ENCODE measurements around the gene TEC. TPM values are rescaled to one million over a fixed set of nuclear protein-coding genes. Genes with fewer than 3 reads are reported as not detected.
"Not testable (repeated sequence)": the region's sequence is repeated elsewhere in the genome, so short reads cannot be mapped to it uniquely, and the experiment has no call there.

TEC gene
- total and polyA plus RNA-seq, 7 experiments from 2014 or later = 0.91 to 5.8 (median 2.5) TPM

- Histone ChIP-seq H3K9me3 (ENCODE audit: control insufficient read depth in 2 of 3, low read length in 3 of 3) (no peaks in the 10 kb centered on the region), H3K27me3 (ENCODE audit: control insufficient read depth in 2 of 2, insufficient read depth in 2 of 2, low read length in 2 of 2) (no peaks in the 10 kb centered on the region), H3K4me3 (ENCODE audit: low read length) (no peak overlapping the region), H3K36me3 (ENCODE audit: control insufficient read depth in 2 of 3, insufficient read depth in 3 of 3, low read length in 3 of 3) (no peaks in the 10 kb centered on the region), H3K4me1 (ENCODE audit: control insufficient read depth in 2 of 2, insufficient read depth in 2 of 2, low read length in 2 of 2) (no peaks in the 10 kb centered on the region), H3K27ac (ENCODE audit: low read depth, low read length) (no peak overlapping the region)
- Mint-ChIP-seq H3K27ac (no peak overlapping the region), H3K4me1 (peaks cover 0 to 9% (median 0%) of the 10 kb centered on the region in 7 donors), H3K9me3 (no peaks in the 10 kb centered on the region), H3K27me3 (no peaks in the 10 kb centered on the region), H3K4me3 (no peak overlapping the region), H3K36me3 (no peaks in the 10 kb centered on the region)
- DNase-seq (no peak), ATAC-seq (no peak)
- intact Hi-C loops (cut with micrococcal nuclease) = no loop called here
- CTCF ChIA-PET = no interaction called here
- POLR2A ChIA-PET = no interaction called here
Measured at GRCh38 chr4:48191758-48192157, 77.9 kb downstream of the TEC start.

DNA sequence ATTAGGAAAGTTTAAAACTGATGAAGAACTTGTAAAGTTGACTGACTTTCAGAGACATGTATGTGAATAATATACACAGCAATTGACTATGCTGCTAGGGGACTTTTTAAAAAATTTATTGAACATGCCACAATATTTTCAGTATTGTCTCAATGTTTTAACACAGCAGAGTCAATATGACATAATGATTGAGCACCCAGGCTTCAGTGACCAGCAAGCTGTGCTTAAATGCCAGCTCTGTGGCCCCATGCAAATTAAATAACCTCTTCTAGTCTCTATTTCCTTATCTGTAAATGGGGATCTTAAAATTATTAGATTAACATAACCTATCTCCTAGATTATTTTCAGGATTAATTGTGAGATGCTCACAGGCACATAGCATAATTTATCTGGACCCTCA is 78.8 kb downstream of the TEC start:
- H3K27me3 ChIP-seq (ENCODE audit: control insufficient read depth in 2 of 2, insufficient read depth in 2 of 2, low read length in 2 of 2) = no peaks in the 10 kb centered on the region
- H3K27me3 Mint-ChIP-seq = no peaks in the 10 kb centered on the region
- no peaks in the 10 kb centered on the region for H3K36me3 ChIP-seq (ENCODE audit: control insufficient read depth in 2 of 3, insufficient read depth in 3 of 3, low read length in 3 of 3)
- intact Hi-C loops (cut with micrococcal nuclease) = no loop called here
- ChIA-PET POLR2A (no interaction called here), CTCF (no interaction called here)
- no peaks in the 10 kb centered on the region for H3K9me3 Mint-ChIP-seq
- H3K4me3 ChIP-seq (ENCODE audit: low read length) = no peak overlapping the region
- ATAC-seq (no peak), DNase-seq (no peak)
- no peak overlapping the region for H3K4me3 Mint-ChIP-seq
- no peaks in the 10 kb centered on the region for H3K36me3 Mint-ChIP-seq
- H3K27ac Mint-ChIP-seq = no peak overlapping the region
- peaks cover 0 to 9% (median 0%) of the 10 kb centered on the region in 7 donors for H3K4me1 Mint-ChIP-seq
- H3K27ac ChIP-seq (ENCODE audit: low read depth, low read length) = no peak overlapping the region
- H3K9me3 ChIP-seq (ENCODE audit: control insufficient read depth in 2 of 3, low read length in 3 of 3) = no peaks in the 10 kb centered on the region
- no peaks in the 10 kb centered on the region for H3K4me1 ChIP-seq (ENCODE audit: control insufficient read depth in 2 of 2, insufficient read depth in 2 of 2, low read length in 2 of 2)

- intact Hi-C loops (cut with micrococcal nuclease) = no loop called here
- Histone ChIP-seq H3K36me3 (ENCODE audit: control insufficient read depth in 2 of 3, insufficient read depth in 3 of 3, low read length in 3 of 3) (no peaks in the 10 kb centered on the region), H3K4me3 (ENCODE audit: low read length) (no peak overlapping the region), H3K9me3 (ENCODE audit: control insufficient read depth in 2 of 3, low read length in 3 of 3) (no peaks in the 10 kb centered on the region), H3K27me3 (ENCODE audit: control insufficient read depth in 2 of 2, insufficient read depth in 2 of 2, low read length in 2 of 2) (no peaks in the 10 kb centered on the region), H3K27ac (ENCODE audit: low read depth, low read length) (no peak overlapping the region), H3K4me1 (ENCODE audit: control insufficient read depth in 2 of 2, insufficient read depth in 2 of 2, low read length in 2 of 2) (no peaks in the 10 kb centered on the region)
- no peaks in the 10 kb centered on the region for H3K36me3 Mint-ChIP-seq
- ChIA-PET POLR2A (no interaction called here), CTCF (no interaction called here)
- peaks cover 0 to 9% (median 0%) of the 10 kb centered on the region in 7 donors for H3K4me1 Mint-ChIP-seq
- DNase-seq (no peak), ATAC-seq (no peak)
- H3K27ac Mint-ChIP-seq = no peak overlapping the region
- H3K4me3 Mint-ChIP-seq = no peak overlapping the region
- H3K27me3 Mint-ChIP-seq = no peaks in the 10 kb centered on the region
- no peaks in the 10 kb centered on the region for H3K9me3 Mint-ChIP-seq
Measured at GRCh38 chr4:48189731-48190130, 79.9 kb downstream of the TEC start.

GRCh38 chr4:48188390-48188789 is 81.2 kb downstream of the TEC start:
- no peaks in the 10 kb centered on the region for H3K36me3 Mint-ChIP-seq
- intact Hi-C loops (cut with micrococcal nuclease) = no loop called here
- Histone ChIP-seq H3K36me3 (ENCODE audit: control insufficient read depth in 2 of 3, insufficient read depth in 3 of 3, low read length in 3 of 3) (no peaks in the 10 kb centered on the region), H3K9me3 (ENCODE audit: control insufficient read depth in 2 of 3, low read length in 3 of 3) (no peaks in the 10 kb centered on the region), H3K27me3 (ENCODE audit: control insufficient read depth in 2 of 2, insufficient read depth in 2 of 2, low read length in 2 of 2) (no peaks in the 10 kb centered on the region), H3K27ac (ENCODE audit: low read depth, low read length) (no peak overlapping the region), H3K4me1 (ENCODE audit: control insufficient read depth in 2 of 2, insufficient read depth in 2 of 2, low read length in 2 of 2) (no peaks in the 10 kb centered on the region), H3K4me3 (ENCODE audit: low read length) (no peak overlapping the region)
- DNase-seq (no peak), ATAC-seq (no peak)
- peaks cover 0 to 3% (median 0%) of the 10 kb centered on the region in 7 donors for H3K4me1 Mint-ChIP-seq
- no peak overlapping the region for H3K4me3 Mint-ChIP-seq
- no peak overlapping the region for H3K27ac Mint-ChIP-seq
- no peaks in the 10 kb centered on the region for H3K27me3 Mint-ChIP-seq
- ChIA-PET POLR2A (no interaction called here), CTCF (no interaction called here)
- H3K9me3 Mint-ChIP-seq = no peaks in the 10 kb centered on the region

- H3K27ac ChIP-seq (ENCODE audit: low read depth, low read length) = no peak overlapping the region
- no peaks in the 10 kb centered on the region for H3K4me1 Mint-ChIP-seq
- ChIA-PET CTCF (no interaction called here), POLR2A (no interaction called here)
- no peak overlapping the region for H3K4me3 ChIP-seq (ENCODE audit: low read length)
- H3K9me3 Mint-ChIP-seq = no peaks in the 10 kb centered on the region
- no peaks in the 10 kb centered on the region for H3K36me3 Mint-ChIP-seq
- no peaks in the 10 kb centered on the region for H3K27me3 Mint-ChIP-seq
- H3K4me3 Mint-ChIP-seq = no peak overlapping the region
- H3K27me3 ChIP-seq (ENCODE audit: control insufficient read depth in 2 of 2, insufficient read depth in 2 of 2, low read length in 2 of 2) = no peaks in the 10 kb centered on the region
- H3K36me3 ChIP-seq (ENCODE audit: control insufficient read depth in 2 of 3, insufficient read depth in 3 of 3, low read length in 3 of 3) = no peaks in the 10 kb centered on the region
- DNase-seq (no peak), ATAC-seq (no peak)
- H3K9me3 ChIP-seq (ENCODE audit: control insufficient read depth in 2 of 3, low read length in 3 of 3) = no peaks in the 10 kb centered on the region
- intact Hi-C loops (cut with micrococcal nuclease) = no loop called here
- no peaks in the 10 kb centered on the region for H3K4me1 ChIP-seq (ENCODE audit: control insufficient read depth in 2 of 2, insufficient read depth in 2 of 2, low read length in 2 of 2)
- H3K27ac Mint-ChIP-seq = no peak overlapping the region
Measured at GRCh38 chr4:48187813-48188212, 81.8 kb downstream of the TEC start.

DNA sequence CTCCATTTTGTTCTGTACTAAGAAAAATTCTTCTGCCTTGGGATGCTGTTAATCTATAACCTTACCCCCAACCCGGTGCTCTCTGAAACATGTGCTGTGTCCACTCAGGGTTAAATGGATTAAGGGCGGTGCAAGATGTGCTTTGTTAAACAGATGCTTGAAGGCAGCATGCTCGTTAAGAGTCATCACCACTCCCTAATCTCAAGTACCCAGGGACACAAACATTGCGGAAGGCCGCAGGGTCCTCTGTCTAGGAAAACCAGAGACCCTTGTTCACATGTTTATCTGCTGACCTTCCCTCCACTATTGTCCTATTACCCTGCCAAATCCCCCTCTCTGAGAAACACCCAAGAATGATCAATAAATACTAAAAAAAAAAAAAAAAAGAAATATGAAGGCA is 82.6 kb downstream of the TEC start:
- H3K4me3 Mint-ChIP-seq; ATAC-seq; H3K9me3 ChIP-seq (ENCODE audit: control insufficient read depth in 2 of 3, low read length in 3 of 3); intact Hi-C loops (cut with micrococcal nuclease); H3K4me3 ChIP-seq (ENCODE audit: low read length); H3K27ac ChIP-seq (ENCODE audit: low read depth, low read length); H3K9me3 Mint-ChIP-seq; POLR2A ChIA-PET; H3K36me3 Mint-ChIP-seq; H3K27ac Mint-ChIP-seq; H3K27me3 ChIP-seq (ENCODE audit: control insufficient read depth in 2 of 2, insufficient read depth in 2 of 2, low read length in 2 of 2); CTCF ChIA-PET; H3K4me1 Mint-ChIP-seq; H3K27me3 Mint-ChIP-seq; DNase-seq; H3K36me3 ChIP-seq (ENCODE audit: control insufficient read depth in 2 of 3, insufficient read depth in 3 of 3, low read length in 3 of 3); H3K4me1 ChIP-seq (ENCODE audit: control insufficient read depth in 2 of 2, insufficient read depth in 2 of 2, low read length in 2 of 2): not testable (repeated sequence)

DNA sequence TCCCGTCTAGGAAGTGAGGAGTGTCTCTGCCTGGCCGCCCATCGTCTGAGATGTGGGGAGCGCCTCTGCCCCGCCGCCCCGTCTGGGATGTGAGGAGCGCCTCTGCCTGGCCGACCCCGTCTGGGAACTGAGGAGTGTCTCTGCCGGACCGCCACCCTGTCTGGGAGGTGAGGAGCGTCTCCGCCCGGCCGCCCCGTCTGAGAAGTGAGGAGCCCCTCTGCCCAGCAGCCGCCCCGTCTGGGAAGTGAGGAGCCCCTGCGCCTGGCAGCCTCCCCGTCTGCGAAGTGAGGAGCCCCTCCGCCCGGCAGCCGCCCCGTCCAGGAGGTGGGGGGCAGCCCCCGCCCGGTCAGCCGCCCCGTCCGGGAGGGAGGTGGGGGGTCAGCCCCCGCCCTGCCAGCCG is 83.2 kb downstream of the TEC start:
- H3K27me3 Mint-ChIP-seq; CTCF ChIA-PET; H3K36me3 Mint-ChIP-seq; H3K9me3 Mint-ChIP-seq; H3K4me3 Mint-ChIP-seq; H3K4me3 ChIP-seq (ENCODE audit: low read length); POLR2A ChIA-PET; H3K27ac ChIP-seq (ENCODE audit: low read depth, low read length); ATAC-seq; H3K36me3 ChIP-seq (ENCODE audit: control insufficient read depth in 2 of 3, insufficient read depth in 3 of 3, low read length in 3 of 3); H3K27me3 ChIP-seq (ENCODE audit: control insufficient read depth in 2 of 2, insufficient read depth in 2 of 2, low read length in 2 of 2); H3K4me1 ChIP-seq (ENCODE audit: control insufficient read depth in 2 of 2, insufficient read depth in 2 of 2, low read length in 2 of 2); intact Hi-C loops (cut with micrococcal nuclease); H3K9me3 ChIP-seq (ENCODE audit: control insufficient read depth in 2 of 3, low read length in 3 of 3); H3K4me1 Mint-ChIP-seq; DNase-seq; H3K27ac Mint-ChIP-seq: not testable (repeated sequence)
